Sigmoid colon (tissue), 4 donors: ENCODE results near the gene ITLN2.

ENCODE experiments used
- EP300 ChIP-seq, 4 donors: sonication (generic); formaldehyde crosslinking; IDR thresholded peaks; one replicate each; pipeline ENCODE4 v1.6.1; 2017; ENCODE audit warnings: antibody characterized with exemption in 4 of 4
- POLR2A ChIP-seq, 2 donors: fragments of 450-650 bp; IDR thresholded peaks; one replicate each; pipeline ENCODE4 v1.6.1; 2016; ENCODE audit warnings: antibody characterized with exemption in 2 of 2, mild to moderate bottlenecking in 2 of 2, moderate library complexity in 2 of 2
- POLR2AphosphoS5 ChIP-seq, 4 donors: sonication (generic); formaldehyde crosslinking; IDR thresholded peaks; one replicate each; pipeline ENCODE4 v1.6.1; 2017; ENCODE audit warnings: antibody characterized with exemption in 4 of 4
- TF ChIP-seq, protein P1 (sequence below), 4 experiments: fragments of 450-650 bp in 3 of 4; fragments of 200-600 bp in 1 of 4; IDR thresholded peaks; one replicate each; pipeline ENCODE4 v1.5.1; 2016 to 2019; ENCODE audit warnings: antibody characterized with exemption in 4 of 4, mild to moderate bottlenecking in 3 of 4, moderate library complexity in 2 of 4

DNA sequence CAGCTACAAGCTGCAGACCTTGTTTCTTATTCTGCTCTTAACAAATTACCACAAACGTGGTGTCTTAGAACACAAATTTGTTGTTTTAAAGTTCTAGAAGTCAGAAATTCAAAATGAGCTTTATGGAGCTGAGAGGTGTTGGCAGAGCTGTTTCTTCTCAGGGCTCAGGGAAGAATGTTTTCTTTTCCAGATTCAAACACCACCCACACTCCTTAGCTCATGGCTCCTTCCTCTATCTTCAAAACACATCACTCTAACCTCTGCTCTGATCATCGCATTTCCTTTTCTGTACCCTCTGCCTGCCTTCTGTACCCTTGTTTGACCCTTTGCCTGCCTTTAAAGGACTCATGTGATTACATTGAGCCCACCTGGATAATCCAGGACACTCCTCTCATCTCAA is 42.7 kb downstream of the ITLN2 start:
- TF ChIP-seq, protein P1, sequence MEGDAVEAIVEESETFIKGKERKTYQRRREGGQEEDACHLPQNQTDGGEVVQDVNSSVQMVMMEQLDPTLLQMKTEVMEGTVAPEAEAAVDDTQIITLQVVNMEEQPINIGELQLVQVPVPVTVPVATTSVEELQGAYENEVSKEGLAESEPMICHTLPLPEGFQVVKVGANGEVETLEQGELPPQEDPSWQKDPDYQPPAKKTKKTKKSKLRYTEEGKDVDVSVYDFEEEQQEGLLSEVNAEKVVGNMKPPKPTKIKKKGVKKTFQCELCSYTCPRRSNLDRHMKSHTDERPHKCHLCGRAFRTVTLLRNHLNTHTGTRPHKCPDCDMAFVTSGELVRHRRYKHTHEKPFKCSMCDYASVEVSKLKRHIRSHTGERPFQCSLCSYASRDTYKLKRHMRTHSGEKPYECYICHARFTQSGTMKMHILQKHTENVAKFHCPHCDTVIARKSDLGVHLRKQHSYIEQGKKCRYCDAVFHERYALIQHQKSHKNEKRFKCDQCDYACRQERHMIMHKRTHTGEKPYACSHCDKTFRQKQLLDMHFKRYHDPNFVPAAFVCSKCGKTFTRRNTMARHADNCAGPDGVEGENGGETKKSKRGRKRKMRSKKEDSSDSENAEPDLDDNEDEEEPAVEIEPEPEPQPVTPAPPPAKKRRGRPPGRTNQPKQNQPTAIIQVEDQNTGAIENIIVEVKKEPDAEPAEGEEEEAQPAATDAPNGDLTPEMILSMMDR (IDR thresholded peaks at IDR 0.05): no peak
- TF ChIP-seq EP300 (IDR thresholded peaks at IDR 0.05): no peak
- TF ChIP-seq POLR2A (IDR thresholded peaks at IDR 0.05): no peak
- no peak for TF ChIP-seq POLR2AphosphoS5 (IDR thresholded peaks at IDR 0.05)
